OCI-LY7 (cell line): ENCODE results near the gene CGNL1. TPM values are rescaled to one million over a fixed set of nuclear protein-coding genes. Genes with fewer than 3 reads are reported as not detected.

Experiments
- BruUV-seq: library from RNA; stranded (reverse); fragments of 400-500 nt; replicated peaks from 2 replicates; lab custom pipeline; 2021; lab: Mats Ljungman, UMichigan
- CTCF ChIA-PET: fragments of 300-600 bp; sonication (Branson Sonifier 250); formaldehyde crosslinking; loops from one replicate; lab custom pipeline; 2022; ENCODE audit warnings: antibody characterized with exemption; ENCODE audit not compliant: unreplicated experiment; lab: Charles Lee
- POLR2A ChIA-PET: fragments of 300-600 bp; sonication (Branson Sonifier 250); formaldehyde crosslinking; loops from one replicate; lab custom pipeline; 2022; ENCODE audit warnings: antibody characterized with exemption; lab: Charles Lee
- DNase-seq: peaks from one replicate; pipeline ENCODE4 v3.0.0-alpha.2; 2015; ENCODE audit warnings: low spot score
- H2AFZ ChIP-seq: fragments of 200-600 bp; sonication (generic), shearing (Covaris generic); 2 replicates; pipeline ENCODE4 v1.6.1; 2014; ENCODE audit warnings: mild to moderate bottlenecking, antibody characterized with exemption, low read length, moderate library complexity
- H3K27ac ChIP-seq: fragments of 200-600 bp; sonication (generic); 2 replicates; pipeline ENCODE4 v1.5.1; 2014; ENCODE audit warnings: mixed run types, low read depth, mild to moderate bottlenecking, moderate library complexity, low read length, inconsistent platforms; ENCODE audit not compliant: poor library complexity, severe bottlenecking
- H3K36me3 ChIP-seq: fragments of 200-600 bp; sonication (generic); 2 replicates; pipeline ENCODE4 v1.6.1; 2014; ENCODE audit warnings: mild to moderate bottlenecking, antibody characterized with exemption, low read length, moderate library complexity, mixed read lengths; ENCODE audit not compliant: insufficient read depth
- H3K4me1 ChIP-seq: fragments of 200-600 bp; sonication (generic); 2 replicates; pipeline ENCODE4 v1.5.1; 2014; ENCODE audit warnings: mild to moderate bottlenecking, low read length; ENCODE audit not compliant: insufficient read depth, poor library complexity, severe bottlenecking
- H3K4me2 ChIP-seq: fragments of 200-600 bp; sonication (generic); 2 replicates; pipeline ENCODE4 v1.6.1; 2014; ENCODE audit warnings: mild to moderate bottlenecking, low read length
- H3K4me3 ChIP-seq: fragments of 200-600 bp; sonication (generic); 2 replicates; pipeline ENCODE4 v1.5.1; 2014; ENCODE audit warnings: mild to moderate bottlenecking, low read depth, low read length; ENCODE audit not compliant: poor library complexity, severe bottlenecking
- H3K79me2 ChIP-seq: fragments of 200-600 bp; sonication (generic); 2 replicates; pipeline ENCODE4 v1.6.1; 2016; ENCODE audit warnings: low read depth, mild to moderate bottlenecking, low read length, moderate library complexity, mixed read lengths; ENCODE audit not compliant: insufficient read depth
- H3K9me2 ChIP-seq: fragments of 200-600 bp; sonication (generic); 2 replicates; pipeline ENCODE4 v1.6.1; 2016; ENCODE audit warnings: mild to moderate bottlenecking, low read length, mixed read lengths; ENCODE audit not compliant: insufficient read depth
- H3K9me3 ChIP-seq: fragments of 200-600 bp; sonication (generic); 2 replicates; pipeline ENCODE4 v1.6.1; 2014; ENCODE audit warnings: mild to moderate bottlenecking, mixed run types, low read length, mixed read lengths
- H4K20me1 ChIP-seq: fragments of 200-600 bp; sonication (generic); 2 replicates; pipeline ENCODE4 v1.6.1; 2014; ENCODE audit warnings: mild to moderate bottlenecking, antibody characterized with exemption, low read length, moderate library complexity, mixed read lengths; ENCODE audit not compliant: insufficient read depth
- EZH2phosphoT487 ChIP-seq: fragments of 200-600 bp; sonication (generic); IDR thresholded peaks from 2 replicates; pipeline ENCODE4 v1.6.1; 2018; ENCODE audit warnings: low read depth, borderline replicate concordance, mild to moderate bottlenecking, mixed run types, antibody characterized with exemption, low read length, moderate library complexity, mixed read lengths
- intact Hi-C: fragments of 100-400 bp; cut with micrococcal nuclease; formaldehyde crosslinking; loops from one replicate; pipeline ENCODE4 v1.10.0; 2022; ENCODE audit not compliant: unreplicated experiment
- total RNA-seq, 2 experiments: library from RNA; depleted of rRNA in 1 of 2; stranded (reverse); fragments of >200 nt in 1 of 2; shearing (Covaris generic) in 1 of 2; gene quantifications; 2 replicates each; pipeline ENCODE4 v1.2.3, GENCODE V29; 2014 to 2022
- TF ChIP-seq, protein P1 (sequence below): fragments of 200-600 bp; sonication (generic); conservative IDR thresholded peaks from 2 replicates; pipeline ENCODE4 v1.5.1; 2014; ENCODE audit warnings: mild to moderate bottlenecking, antibody characterized with exemption, low read length, moderate library complexity, mixed read lengths

CGNL1 gene
- total RNA-seq, 2 experiments from 2014 or later: 0.04 TPM; not detected in 1

DNA sequence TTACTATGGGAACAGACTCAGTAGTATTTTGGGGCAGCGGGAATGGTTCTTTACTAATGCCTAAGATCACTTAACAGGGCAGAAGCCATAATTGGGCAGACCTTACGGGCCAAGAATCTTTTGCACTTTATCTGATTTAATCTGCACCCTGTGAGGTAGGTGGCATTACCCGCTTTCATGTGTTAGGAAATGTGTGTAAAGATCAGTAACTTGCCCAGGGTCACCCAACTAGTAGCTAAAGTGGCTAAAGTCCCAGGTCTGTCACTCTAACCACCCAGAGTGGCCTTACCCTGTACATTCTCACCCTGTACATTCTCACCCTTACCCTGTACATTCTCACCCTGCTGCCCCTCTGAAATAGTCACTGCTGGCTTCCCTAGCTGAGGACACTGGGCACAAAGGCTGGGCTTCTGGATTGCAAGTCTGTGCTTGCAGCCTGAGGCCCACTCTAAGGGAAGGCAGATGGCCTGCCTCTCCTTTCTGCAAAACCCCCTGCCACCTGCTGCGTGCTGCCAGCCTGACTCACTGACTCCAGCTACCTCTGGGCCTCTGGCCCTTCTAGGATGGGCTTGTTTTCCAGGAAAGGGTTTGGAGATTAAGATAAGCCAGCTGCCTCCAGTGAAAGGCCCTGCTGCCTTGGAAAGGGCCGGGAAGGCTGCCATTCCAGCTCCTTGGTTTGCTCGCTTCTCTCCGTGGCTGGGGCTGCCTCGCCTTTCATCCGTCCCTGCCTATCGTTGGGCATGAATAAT is 177.9 kb downstream of the CGNL1 start:
- Histone ChIP-seq H3K4me2 (no peak overlapping the region), H3K9me3 (no peaks in the 10 kb centered on the region), H3K36me3 (no peaks in the 10 kb centered on the region), H3K4me1 (no peaks in the 10 kb centered on the region), H4K20me1 (no peaks in the 10 kb centered on the region), H3K27ac (no peak overlapping the region), H3K4me3 (no peak overlapping the region), H3K9me2 (no peaks in the 10 kb centered on the region), H3K79me2 (no peaks in the 10 kb centered on the region), H2AFZ (no peak overlapping the region)
- TF ChIP-seq, protein P1, sequence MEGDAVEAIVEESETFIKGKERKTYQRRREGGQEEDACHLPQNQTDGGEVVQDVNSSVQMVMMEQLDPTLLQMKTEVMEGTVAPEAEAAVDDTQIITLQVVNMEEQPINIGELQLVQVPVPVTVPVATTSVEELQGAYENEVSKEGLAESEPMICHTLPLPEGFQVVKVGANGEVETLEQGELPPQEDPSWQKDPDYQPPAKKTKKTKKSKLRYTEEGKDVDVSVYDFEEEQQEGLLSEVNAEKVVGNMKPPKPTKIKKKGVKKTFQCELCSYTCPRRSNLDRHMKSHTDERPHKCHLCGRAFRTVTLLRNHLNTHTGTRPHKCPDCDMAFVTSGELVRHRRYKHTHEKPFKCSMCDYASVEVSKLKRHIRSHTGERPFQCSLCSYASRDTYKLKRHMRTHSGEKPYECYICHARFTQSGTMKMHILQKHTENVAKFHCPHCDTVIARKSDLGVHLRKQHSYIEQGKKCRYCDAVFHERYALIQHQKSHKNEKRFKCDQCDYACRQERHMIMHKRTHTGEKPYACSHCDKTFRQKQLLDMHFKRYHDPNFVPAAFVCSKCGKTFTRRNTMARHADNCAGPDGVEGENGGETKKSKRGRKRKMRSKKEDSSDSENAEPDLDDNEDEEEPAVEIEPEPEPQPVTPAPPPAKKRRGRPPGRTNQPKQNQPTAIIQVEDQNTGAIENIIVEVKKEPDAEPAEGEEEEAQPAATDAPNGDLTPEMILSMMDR: no peak
- TF ChIP-seq EZH2phosphoT487: no peak
- CTCF ChIA-PET: no interaction called here
- no peak for DNase-seq
- no TSS peak for BruUV-seq
- intact Hi-C loops: no loop called here
- POLR2A ChIA-PET: no interaction called here

- Histone ChIP-seq H4K20me1 (no peaks in the 10 kb centered on the region), H3K4me1 (no peaks in the 10 kb centered on the region), H3K4me2 (no peak overlapping the region), H3K9me3 (no peaks in the 10 kb centered on the region), H3K4me3 (no peak overlapping the region), H3K36me3 (no peaks in the 10 kb centered on the region), H2AFZ (no peak overlapping the region), H3K79me2 (no peaks in the 10 kb centered on the region), H3K27ac (no peak overlapping the region), H3K9me2 (no peaks in the 10 kb centered on the region)
- ChIA-PET POLR2A (interaction anchor here (0.5 kb wide), 1 partner anchor 1659 kb away, joined by 3 read pairs; no protein-coding TSS in a partner anchor), CTCF (no interaction called here)
- no peak for TF ChIP-seq EZH2phosphoT487
- TF ChIP-seq, protein P1: no peak
- intact Hi-C loops: no loop called here
- no TSS peak for BruUV-seq
- DNase-seq: no peak
Observed at GRCh38 chr15:57554812-57555179, 178.5 kb downstream of the CGNL1 start.

GRCh38 chr15:57555270-57555669 is 179.0 kb downstream of the CGNL1 start:
- H3K79me2 ChIP-seq: no peaks in the 10 kb centered on the region
- H2AFZ ChIP-seq: no peak overlapping the region
- no peaks in the 10 kb centered on the region for H3K36me3 ChIP-seq
- DNase-seq: no peak
- H3K4me3 ChIP-seq: no peak overlapping the region
- TF ChIP-seq EZH2phosphoT487: no peak
- TF ChIP-seq, protein P1: no peak
- intact Hi-C loops: no loop called here
- no peaks in the 10 kb centered on the region for H3K4me1 ChIP-seq
- no peaks in the 10 kb centered on the region for H3K9me3 ChIP-seq
- no peaks in the 10 kb centered on the region for H3K9me2 ChIP-seq
- BruUV-seq: no TSS peak
- no peak overlapping the region for H3K27ac ChIP-seq
- ChIA-PET CTCF (no interaction called here), POLR2A (interaction anchor here (0.5 kb wide), 1 partner anchor 1659 kb away, joined by 3 read pairs; no protein-coding TSS in a partner anchor)
- H3K4me2 ChIP-seq: no peak overlapping the region
- H4K20me1 ChIP-seq: no peaks in the 10 kb centered on the region
